GM21717 (cell line): Measurements from ENCODE around the gene GCDH.
A peak's percentile ranks its signal among the peaks of the same experiment; 100 is the strongest.
"Not testable (repeated sequence)": the region's sequence is repeated elsewhere in the genome, so short reads cannot be mapped to it uniquely, and the experiment has no call there.

ENCODE experiments used
- ATAC-seq: cut with Tn5 transposase; IDR thresholded peaks from one replicate; pipeline ENCODE4 v1.9.1; 2021; ENCODE audit warnings: mild to moderate bottlenecking, moderate library complexity; ENCODE audit not compliant: unreplicated experiment

GCDH gene

DNA sequence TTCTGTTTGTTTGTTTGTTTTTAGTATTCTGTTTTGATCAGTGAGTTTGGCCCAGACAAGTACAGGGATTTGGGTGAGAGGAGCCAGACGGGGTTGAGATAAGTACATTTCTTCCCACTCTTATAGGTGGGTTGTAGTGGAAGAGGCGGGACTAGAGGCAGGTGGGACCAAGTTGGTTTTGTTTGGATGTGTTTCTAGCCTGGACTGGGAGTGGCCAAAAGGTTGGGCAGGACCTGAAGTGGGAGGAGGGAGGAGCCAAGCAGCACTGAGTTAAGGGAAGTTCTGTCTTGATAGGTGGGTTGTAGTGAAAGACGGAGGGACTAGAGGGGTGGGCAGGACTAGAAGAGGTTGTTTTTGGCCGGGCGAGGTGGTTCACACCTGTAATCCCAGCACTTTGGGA is 18.7 kb upstream of the GCDH start:
- no peak for ATAC-seq

- ATAC-seq: no peak
These were observed 17.7 kb upstream of the GCDH start for GRCh38 chr19:12872941-12873890.

DNA sequence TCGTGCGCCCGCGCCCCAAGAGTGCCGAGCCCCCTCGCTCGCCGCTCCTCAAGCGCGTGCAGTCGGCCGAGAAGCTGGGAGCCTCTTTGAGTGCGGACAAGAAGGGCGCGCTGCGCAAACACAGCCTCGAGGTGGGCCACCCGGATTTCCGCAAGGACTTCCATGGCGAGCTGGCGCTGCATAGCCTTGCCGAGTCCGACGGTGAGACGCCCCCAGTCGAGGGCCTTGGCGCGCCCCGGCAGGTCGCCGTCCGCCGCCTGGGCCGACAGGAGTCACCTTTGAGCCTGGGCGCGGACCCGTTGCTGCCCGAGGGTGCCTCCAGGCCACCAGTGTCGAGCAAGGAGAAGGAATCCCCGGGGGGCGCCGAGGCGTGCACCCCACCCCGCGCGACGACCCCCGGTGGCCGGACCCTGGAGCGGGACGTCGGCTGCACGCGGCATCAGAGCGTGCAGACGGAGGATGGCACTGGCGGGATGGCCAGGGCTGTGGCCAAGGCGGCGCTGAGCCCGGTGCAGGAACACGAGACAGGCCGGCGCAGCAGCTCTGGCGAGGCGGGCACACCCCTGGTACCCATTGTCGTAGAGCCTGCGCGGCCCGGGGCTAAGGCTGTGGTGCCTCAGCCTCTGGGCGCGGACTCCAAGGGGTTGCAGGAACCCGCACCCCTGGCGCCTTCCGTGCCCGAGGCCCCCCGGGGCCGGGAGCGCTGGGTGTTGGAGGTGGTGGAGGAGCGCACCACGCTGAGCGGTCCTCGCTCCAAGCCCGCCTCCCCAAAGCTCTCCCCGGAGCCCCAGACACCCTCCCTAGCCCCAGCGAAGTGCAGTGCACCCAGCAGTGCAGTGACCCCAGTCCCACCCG is 16.8 kb upstream of the GCDH start:
- ATAC-seq: no peak

DNA sequence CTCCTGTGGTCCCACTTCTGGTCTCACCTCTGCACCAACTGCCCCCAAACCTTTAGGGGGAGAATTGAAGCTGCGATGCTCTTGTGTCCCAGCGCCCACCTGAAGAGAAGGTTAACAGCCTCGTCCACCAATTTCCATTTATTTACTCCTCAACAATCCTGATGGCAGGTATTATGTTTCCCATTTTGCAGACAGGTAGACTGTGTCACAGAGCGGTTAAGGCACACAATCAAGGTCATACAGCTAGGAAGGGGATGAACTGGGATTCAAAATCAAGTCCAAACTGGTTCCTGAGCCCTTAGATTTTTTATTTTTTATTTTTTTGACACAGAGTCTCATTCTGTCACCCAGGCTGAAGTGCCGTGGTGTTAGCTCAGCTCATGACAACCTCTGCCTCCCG is 15.9 kb upstream of the GCDH start:
- ATAC-seq: no peak

DNA sequence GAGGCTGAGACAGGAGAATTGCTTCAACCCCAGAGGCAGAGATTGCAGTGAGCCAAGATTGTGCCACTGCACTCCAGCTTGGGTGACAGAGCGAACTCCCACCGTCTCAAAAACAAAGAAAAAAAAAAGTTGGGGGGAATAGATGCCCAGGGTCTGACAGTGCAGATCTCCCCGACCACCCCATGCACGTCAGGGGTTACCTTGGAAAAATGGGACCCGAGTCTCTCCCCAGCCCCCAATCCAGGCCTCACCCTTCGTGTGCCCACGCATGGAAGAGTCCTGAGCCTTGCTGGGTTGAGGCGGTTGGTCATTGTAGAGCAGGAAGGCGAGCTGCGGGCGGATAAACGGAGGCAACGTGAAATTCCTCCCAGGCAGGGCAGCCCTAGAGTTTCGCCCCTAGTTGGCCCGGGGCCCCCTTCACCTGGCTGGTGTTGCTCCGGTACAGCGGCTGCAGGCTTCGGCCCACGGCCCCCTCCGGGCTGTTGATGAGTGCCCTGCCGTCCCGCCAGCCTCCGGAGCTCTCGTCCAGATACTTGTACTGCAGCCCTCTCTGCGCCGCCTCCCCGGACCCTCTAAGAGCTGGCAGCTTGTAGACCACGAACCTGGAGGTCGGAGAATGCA is 10.3 kb upstream of the GCDH start:
- no peak for ATAC-seq

- peak; percentile 80 for ATAC-seq
These were observed 9.7 kb upstream of the GCDH start, which contains the start of gene DNASE2 for GRCh38 chr19:12881172-12881808. DNASE2 (minus strand) TSS chr19:12881449; CDS start chr19:12881375, 74 bp downstream.

DNA sequence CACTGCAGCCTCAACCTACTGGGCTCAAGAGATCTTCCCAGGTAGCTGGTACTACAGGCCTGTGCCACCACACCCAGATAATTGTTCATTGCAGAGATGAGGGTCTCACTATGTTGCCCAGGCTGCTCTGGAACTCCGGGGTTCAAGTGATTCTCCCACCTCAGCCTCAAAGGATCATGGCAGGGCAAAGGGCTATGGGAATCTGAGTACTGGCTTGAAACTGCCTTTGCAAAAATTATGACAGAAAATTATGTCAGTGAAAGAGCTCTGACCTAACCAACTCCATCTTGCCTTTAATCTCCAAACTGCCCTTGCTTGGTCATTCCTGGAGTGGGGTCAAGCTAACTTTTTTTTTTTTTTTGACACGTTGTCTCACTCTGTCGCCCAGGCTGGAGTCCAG is 8.4 kb upstream of the GCDH start:
- no peak for ATAC-seq

- ATAC-seq: no peak
These were observed 6.8 kb upstream of the GCDH start for GRCh38 chr19:12884202-12884601.

DNA sequence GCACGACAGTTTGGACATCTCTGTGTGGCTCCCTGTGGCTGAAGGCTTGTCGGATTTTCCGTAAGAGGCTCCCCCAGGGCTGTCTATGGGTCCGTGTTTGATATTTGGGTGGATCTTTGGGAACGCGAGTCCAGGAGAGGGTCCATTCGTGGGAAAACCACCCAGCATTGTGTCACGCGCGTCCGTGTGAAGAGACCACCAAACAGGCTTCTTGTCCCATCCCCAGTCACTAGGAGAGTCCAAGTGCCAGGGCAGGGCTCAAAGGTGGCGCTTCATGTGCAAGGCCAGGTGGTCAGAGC is 6.4 kb upstream of the GCDH start:
- ATAC-seq: no peak

GRCh38 chr19:12884926-12885748 is 5.8 kb upstream of the GCDH start:
- no peak for ATAC-seq

GRCh38 chr19:12885749-12886650 is 5.0 kb upstream of the GCDH start:
- no peak for ATAC-seq

GRCh38 chr19:12886651-12886968 is 4.3 kb upstream of the GCDH start:
- ATAC-seq: no peak

GRCh38 chr19:12886969-12887747 is 3.8 kb upstream of the GCDH start, which contains the start of gene KLF1:
KLF1 (minus strand) TSS chr19:12887201; CDS start chr19:12887140, 61 bp downstream.
- no peak for ATAC-seq

DNA sequence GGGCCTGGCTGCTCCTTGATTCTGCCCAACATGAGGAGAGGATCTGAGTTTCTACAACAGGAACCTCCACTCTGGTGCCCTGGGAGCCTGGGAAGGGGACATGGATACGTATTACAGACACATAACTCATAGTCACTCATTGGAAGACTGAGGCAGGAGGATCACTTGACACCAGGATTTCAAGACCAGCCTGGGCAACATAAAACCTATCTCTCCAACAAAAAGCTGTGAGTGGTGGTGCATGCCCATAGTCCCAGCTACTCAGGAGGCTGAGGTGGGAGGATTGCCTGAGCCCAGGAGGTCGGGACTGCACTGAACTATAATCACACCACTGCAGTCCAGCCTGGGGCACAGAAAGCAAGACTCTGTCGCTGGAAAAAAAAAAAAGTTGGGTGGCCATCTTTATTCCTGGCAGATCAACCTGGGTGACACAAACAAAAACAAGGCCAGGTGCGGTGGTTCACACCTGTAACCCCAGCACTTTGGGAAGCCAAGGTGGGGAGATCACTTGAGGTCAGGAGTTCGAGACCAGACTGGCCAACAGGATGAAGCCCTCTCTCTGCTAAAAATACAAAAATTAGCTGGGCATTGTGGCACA is 2.9 kb upstream of the GCDH start:
- no peak for ATAC-seq

DNA sequence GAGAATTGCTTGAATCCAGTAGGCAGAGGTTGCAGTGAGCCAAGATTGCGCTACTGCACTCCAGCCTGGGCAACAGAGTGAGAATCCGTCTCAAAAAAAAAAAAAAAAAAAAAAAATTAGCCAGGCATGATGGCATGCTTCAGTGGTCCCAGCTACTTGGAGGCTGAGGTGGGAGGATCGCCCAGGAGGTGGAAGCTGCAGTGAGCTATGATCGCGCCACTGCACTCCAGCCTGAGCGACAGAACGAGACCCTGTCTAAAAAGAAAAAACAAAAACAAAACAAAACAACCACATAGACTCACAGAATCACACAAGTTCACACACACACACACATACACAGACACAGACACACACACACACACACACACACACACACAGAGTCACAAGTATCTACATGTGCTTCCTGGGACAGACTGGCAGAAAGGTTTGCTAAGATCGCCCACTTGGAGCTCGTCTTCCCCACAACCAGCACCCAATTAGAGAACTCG is 617 bp upstream of the GCDH start:
- not testable (repeated sequence) for ATAC-seq

- no peak for ATAC-seq
These were observed 627 bp downstream of the GCDH start for GRCh38 chr19:12891553-12892021.

DNA sequence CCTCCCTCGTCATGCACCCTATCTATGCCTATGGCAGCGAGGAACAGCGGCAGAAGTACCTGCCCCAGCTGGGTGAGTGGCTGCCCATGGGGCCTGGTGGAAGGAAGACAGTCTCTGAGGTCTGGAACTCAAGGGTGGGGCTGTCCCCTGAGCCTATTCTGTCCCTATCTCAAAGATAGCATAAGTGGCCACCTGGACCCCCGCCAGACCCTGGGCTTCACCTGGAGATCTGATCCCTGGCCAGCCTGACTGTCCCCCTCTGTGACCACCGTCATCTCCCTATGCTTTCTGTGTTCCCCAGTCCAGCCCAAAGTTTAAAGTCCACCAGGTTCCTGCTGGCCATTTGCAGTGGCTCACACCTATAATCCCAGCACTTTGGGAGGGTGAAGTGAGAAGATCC is 2.6 kb downstream of the GCDH start:
- ATAC-seq: no peak

- no peak for ATAC-seq
These were observed 5.5 kb downstream of the GCDH start for GRCh38 chr19:12896460-12896859.
